T-cell (primary cell): Measurements from ENCODE around the gene TP63. TPM values are rescaled to one million over a fixed set of nuclear protein-coding genes. Genes with fewer than 3 reads are reported as not detected.

Experiments used
- ATAC-seq, 4 experiments: fragments of 200-7000 bp in 3 of 4; fragments of 150-1000 bp in 1 of 4; cut with Tn5 transposase; replicated peaks in 1 of 4; 1 replicate in 3 of 4; 2 replicates in 1 of 4; pipeline ENCODE4 v1.10.0; 2021; ENCODE audit warnings: moderate library complexity in 3 of 4, mild to moderate bottlenecking in 2 of 4, moderate number of reproducible peaks in 1 of 4
- CTCF ChIA-PET, 2 donors: fragments of 300-600 bp; sonication (Branson Sonifier 250); formaldehyde crosslinking; loops; one replicate each; lab custom pipeline; 2022; ENCODE audit warnings: antibody characterized with exemption in 2 of 2; lab: Charles Lee
- POLR2A ChIA-PET, 2 donors: fragments of 300-600 bp; sonication (Branson Sonifier 250); formaldehyde crosslinking; loops; one replicate each; lab custom pipeline; 2022; ENCODE audit warnings: antibody characterized with exemption in 2 of 2; lab: Charles Lee
- DNase-seq, 35 experiments: peaks; one replicate each; pipeline versions ENCODE4 v3.0.0 to v3.0.0-alpha.2; 2013 to 2023
- H3K27ac ChIP-seq: one replicate; pipeline ENCODE4 v1.5.1; 2013; ENCODE audit warnings: low read length
- H3K27me3 ChIP-seq, 2 experiments: replicated peaks in 1 of 2; 1 replicate in 1 of 2; 2 replicates in 1 of 2; pipeline versions ENCODE4 v1.6.1 to v1.7.0; 2013; ENCODE audit warnings: low read length in 1 of 2, mixed read lengths in 1 of 2; ENCODE audit not compliant: control insufficient read depth in 2 of 2, insufficient read depth in 2 of 2; ENCODE audit errors: extremely low read depth in 1 of 2
- H3K36me3 ChIP-seq, 2 donors: 1 replicate in 1 of 2; 2 replicates in 1 of 2; pipeline versions ENCODE4 v1.6.1 to v1.7.0; 2013; ENCODE audit warnings: low read length in 1 of 2; ENCODE audit not compliant: control insufficient read depth in 2 of 2, insufficient read depth in 1 of 2; ENCODE audit errors: extremely low read depth in 1 of 2
- H3K4me1 ChIP-seq, 2 experiments: 1 replicate in 1 of 2; 2 replicates in 1 of 2; pipeline versions ENCODE4 v1.6.1 to v1.7.0; 2013; ENCODE audit warnings: low read length in 2 of 2, mixed read lengths in 1 of 2; ENCODE audit not compliant: insufficient read depth in 2 of 2, control insufficient read depth in 1 of 2; ENCODE audit errors: extremely low read depth in 1 of 2
- H3K4me3 ChIP-seq, 2 donors: 1 replicate in 1 of 2; 2 replicates in 1 of 2; pipeline versions ENCODE4 v1.5.1 to v1.7.0; 2013; ENCODE audit warnings: mild to moderate bottlenecking in 2 of 2, low read length in 1 of 2, moderate library complexity in 1 of 2; ENCODE audit not compliant: control insufficient read depth in 1 of 2; ENCODE audit errors: extremely low read depth in 1 of 2
- H3K9me3 ChIP-seq: 2 replicates; pipeline ENCODE4 v1.7.0; 2013
- H3K27ac Mint-ChIP-seq, 2 donors: one replicate each; pipeline ENCODE4 v1.8.0; 2020 to 2021; ENCODE audit warnings: mild to moderate bottlenecking in 2 of 2, mixed read lengths in 2 of 2
- H3K27me3 Mint-ChIP-seq, 2 donors: one replicate each; pipeline ENCODE4 v1.8.0; 2021 to 2022; ENCODE audit warnings: mixed read lengths in 2 of 2
- H3K36me3 Mint-ChIP-seq: one replicate; pipeline ENCODE4 v1.8.0; 2021; ENCODE audit warnings: mixed read lengths
- H3K4me1 Mint-ChIP-seq, 3 donors: one replicate each; pipeline ENCODE4 v1.8.0; 2020 to 2022; ENCODE audit warnings: mixed read lengths in 3 of 3, mild to moderate bottlenecking in 1 of 3
- H3K4me3 Mint-ChIP-seq, 3 donors: one replicate each; pipeline ENCODE4 v1.8.0; 2020 to 2022; ENCODE audit warnings: mild to moderate bottlenecking in 3 of 3, mixed read lengths in 3 of 3, moderate library complexity in 3 of 3
- H3K9me3 Mint-ChIP-seq, 3 donors: one replicate each; pipeline ENCODE4 v1.8.0; 2020 to 2022; ENCODE audit warnings: mixed read lengths in 3 of 3
- WGBS: methylation state at CpG from one replicate; pipeline ENCODE4 v1.1.5; 2013; ENCODE audit warnings: missing lambda C conversion rate; ENCODE audit not compliant: insufficient coverage; 5-methylcytosine and 5-hydroxymethylcytosine counted together
- total RNA-seq, 35 experiments: library from RNA in 6 of 35; stranded (reverse) in 6 of 35; fragments of 120-200 nt in 1 of 35; gene quantifications; one replicate each; pipeline versions ENCODE4 v1.2.1 to v1.2.4 and lab custom pipeline; 2013 to 2026

TP63 gene
- total RNA-seq, 5 donors from 2014 or later (not counting 1 experiment from before 2014, with no cell fraction given) = 0.35 to 0.75 (median 0.62) TPM; not detected in 1

GRCh38 chr3:189637750-189638149 lies 6.6 kb downstream of the TP63 start:
- Histone ChIP-seq H3K9me3 (no peaks in the 10 kb centered on the region), H3K27ac (no peak overlapping the region), H3K27me3 (no peaks in the 10 kb centered on the region), H3K4me1 (no peaks in the 10 kb centered on the region), H3K36me3 (no peaks in the 10 kb centered on the region), H3K4me3 (no peak overlapping the region)
- no peak overlapping the region for H3K4me3 Mint-ChIP-seq
- ATAC-seq (no peak), DNase-seq (no peak)
- H3K4me1 Mint-ChIP-seq = no peaks in the 10 kb centered on the region
- no peaks in the 10 kb centered on the region for H3K27me3 Mint-ChIP-seq
- ChIA-PET CTCF (no interaction called here), POLR2A (no interaction called here)
- no peaks in the 10 kb centered on the region for H3K36me3 Mint-ChIP-seq
- H3K9me3 Mint-ChIP-seq = no peaks in the 10 kb centered on the region
- no peak overlapping the region for H3K27ac Mint-ChIP-seq
- WGBS = 75% methylated on average over 4 of the region's 4 CpGs

GRCh38 chr3:189638276-189639031 lies 7.3 kb downstream of the TP63 start:
- Mint-ChIP-seq H3K9me3 (no peaks in the 10 kb centered on the region), H3K36me3 (no peaks in the 10 kb centered on the region), H3K27ac (no peak overlapping the region), H3K27me3 (peaks cover 0 to 2% of the 10 kb centered on the region in 2 donors), H3K4me3 (no peak overlapping the region), H3K4me1 (no peaks in the 10 kb centered on the region)
- WGBS = 100% methylated on average over 1 of the region's 4 CpGs
- no peak overlapping the region for H3K4me3 ChIP-seq
- H3K4me1 ChIP-seq = no peaks in the 10 kb centered on the region
- no peak overlapping the region for H3K27ac ChIP-seq
- no peaks in the 10 kb centered on the region for H3K36me3 ChIP-seq
- ATAC-seq (no peak), DNase-seq (no peak)
- H3K27me3 ChIP-seq = no peaks in the 10 kb centered on the region
- H3K9me3 ChIP-seq = no peaks in the 10 kb centered on the region
- CTCF ChIA-PET = no interaction called here
- POLR2A ChIA-PET = no interaction called here

GRCh38 chr3:189641776-189642175 lies 10.6 kb downstream of the TP63 start:
- Mint-ChIP-seq H3K27ac (no peak overlapping the region), H3K27me3 (peaks cover 0 to 3% of the 10 kb centered on the region in 2 donors), H3K4me1 (no peaks in the 10 kb centered on the region), H3K4me3 (no peak overlapping the region), H3K36me3 (no peaks in the 10 kb centered on the region), H3K9me3 (no peaks in the 10 kb centered on the region)
- ChIA-PET POLR2A (no interaction called here), CTCF (no interaction called here)
- Histone ChIP-seq H3K27me3 (no peaks in the 10 kb centered on the region), H3K27ac (no peak overlapping the region), H3K4me1 (no peaks in the 10 kb centered on the region), H3K9me3 (no peaks in the 10 kb centered on the region), H3K4me3 (no peak overlapping the region), H3K36me3 (no peaks in the 10 kb centered on the region)
- ATAC-seq = no peak
- DNase-seq = no peak

GRCh38 chr3:189646853-189647542 lies 15.8 kb downstream of the TP63 start:
- Mint-ChIP-seq H3K27me3 (peaks cover 0 to 13% of the 10 kb centered on the region in 2 donors), H3K4me3 (no peak overlapping the region), H3K9me3 (peaks cover 0 to 19% (median 0%) of the 10 kb centered on the region in 3 donors), H3K4me1 (no peaks in the 10 kb centered on the region), H3K36me3 (no peaks in the 10 kb centered on the region), H3K27ac (no peak overlapping the region)
- CTCF ChIA-PET = no interaction called here
- Histone ChIP-seq H3K27me3 (no peaks in the 10 kb centered on the region), H3K27ac (no peak overlapping the region), H3K4me3 (no peak overlapping the region), H3K36me3 (no peaks in the 10 kb centered on the region), H3K4me1 (no peaks in the 10 kb centered on the region), H3K9me3 (no peaks in the 10 kb centered on the region)
- ATAC-seq (no peak), DNase-seq (no peak)
- 80% methylated on average over 3 of the region's 8 CpGs for WGBS
- POLR2A ChIA-PET = no interaction called here

- H3K4me3 ChIP-seq = no peak overlapping the region
- CTCF ChIA-PET = interaction anchor here in 1 of 2 donors (0.6 kb wide), 1 partner anchor 732 kb away, joined by 3 read pairs; no protein-coding TSS in a partner anchor
- WGBS = 71% methylated on average over 1 of the region's 1 CpG
These were observed 20.9 kb downstream of the TP63 start for GRCh38 chr3:189652042-189652441.

GRCh38 chr3:189655617-189656016 lies 24.4 kb downstream of the TP63 start:
- Histone ChIP-seq H3K4me3 (no peak overlapping the region), H3K4me1 (no peaks in the 10 kb centered on the region), H3K36me3 (no peaks in the 10 kb centered on the region), H3K27me3 (no peaks in the 10 kb centered on the region), H3K27ac (no peak overlapping the region), H3K9me3 (peaks cover 4% of the 10 kb centered on the region)
- H3K27ac Mint-ChIP-seq = no peak overlapping the region
- ChIA-PET POLR2A (no interaction called here), CTCF (no interaction called here)
- DNase-seq (no peak), ATAC-seq (no peak)
- no peaks in the 10 kb centered on the region for H3K4me1 Mint-ChIP-seq
- no peak overlapping the region for H3K4me3 Mint-ChIP-seq
- no peaks in the 10 kb centered on the region for H3K27me3 Mint-ChIP-seq
- peaks cover 13 to 26% (median 14%) of the 10 kb centered on the region in 3 donors for H3K9me3 Mint-ChIP-seq
- no peaks in the 10 kb centered on the region for H3K36me3 Mint-ChIP-seq

More at GRCh38 chr3:189652042-189652441, 20.9 kb downstream of the TP63 start:
- H3K36me3 ChIP-seq = no peaks in the 10 kb centered on the region
- ATAC-seq (no peak), DNase-seq (no peak)
- H3K9me3 Mint-ChIP-seq = peaks cover 10 to 26% (median 21%) of the 10 kb centered on the region in 3 donors
- no peak overlapping the region for H3K27ac ChIP-seq
- POLR2A ChIA-PET = interaction anchor here in 1 of 2 donors (0.7 kb wide), 1 partner anchor 12 kb away, joined by 3 read pairs; no protein-coding TSS in a partner anchor
- H3K4me1 Mint-ChIP-seq = no peaks in the 10 kb centered on the region
- H3K9me3 ChIP-seq = peaks cover 4% of the 10 kb centered on the region
- H3K27me3 Mint-ChIP-seq = peaks cover 0 to 10% of the 10 kb centered on the region in 2 donors
- H3K4me1 ChIP-seq = no peaks in the 10 kb centered on the region
- H3K4me3 Mint-ChIP-seq = no peak overlapping the region
- no peak overlapping the region for H3K27ac Mint-ChIP-seq
- no peaks in the 10 kb centered on the region for H3K36me3 Mint-ChIP-seq
- no peaks in the 10 kb centered on the region for H3K27me3 ChIP-seq
